ENCODE measurements around the gene HINT3.
"Not testable (repeated sequence)": the region's sequence is repeated elsewhere in the genome, so short reads cannot be mapped to it uniquely, and the experiment has no call there.

The HINT3 gene

GRCh38 chr6:125956506-125957390 lies at the start of gene HINT3:
HINT3 (plus strand) TSS chr6:125956770; CDS start chr6:125956978, 208 bp downstream.
- peak; percentile 94 to 98 for DNase-seq (ENCODE audit: low read depth in 2 of 2, low spot score in 1 of 2)

GRCh38 chr6:125910527-125910926 lies 46.0 kb upstream of the HINT3 start:
- DNase-seq (ENCODE audit: low read depth in 2 of 2, low spot score in 1 of 2), result no peak

- not testable (repeated sequence) for DNase-seq (ENCODE audit: low read depth in 2 of 2, low spot score in 1 of 2)
Measured at GRCh38 chr6:125911051-125911451, 45.5 kb upstream of the HINT3 start.

GRCh38 chr6:125912430-125912829 lies 44.1 kb upstream of the HINT3 start:
- not testable (repeated sequence) for DNase-seq (ENCODE audit: low read depth in 2 of 2, low spot score in 1 of 2)

GRCh38 chr6:125913145-125913544 lies 43.4 kb upstream of the HINT3 start:
- DNase-seq (ENCODE audit: low read depth in 2 of 2, low spot score in 1 of 2), result no peak

- no peak for DNase-seq (ENCODE audit: low read depth in 2 of 2, low spot score in 1 of 2)
Measured at GRCh38 chr6:125913864-125914351, 42.7 kb upstream of the HINT3 start.

- DNase-seq (ENCODE audit: low read depth in 2 of 2, low spot score in 1 of 2), result no peak
Measured at GRCh38 chr6:125918230-125918629, 38.3 kb upstream of the HINT3 start.

GRCh38 chr6:125918681-125919566 lies 37.6 kb upstream of the HINT3 start:
- DNase-seq (ENCODE audit: low read depth in 2 of 2, low spot score in 1 of 2), result no peak

GRCh38 chr6:125919618-125920017 lies 37.0 kb upstream of the HINT3 start:
- no peak for DNase-seq (ENCODE audit: low read depth in 2 of 2, low spot score in 1 of 2)

- no peak for DNase-seq (ENCODE audit: low read depth in 2 of 2, low spot score in 1 of 2)
Measured at GRCh38 chr6:125922322-125922860, 34.2 kb upstream of the HINT3 start.

- DNase-seq (ENCODE audit: low read depth in 2 of 2, low spot score in 1 of 2), result no peak
Measured at GRCh38 chr6:125923366-125923877, 33.1 kb upstream of the HINT3 start.

GRCh38 chr6:125924169-125924568 lies 32.4 kb upstream of the HINT3 start:
- DNase-seq (ENCODE audit: low read depth in 2 of 2, low spot score in 1 of 2), result no peak

- no peak for DNase-seq (ENCODE audit: low read depth in 2 of 2, low spot score in 1 of 2)
Measured at GRCh38 chr6:125924697-125925358, 31.7 kb upstream of the HINT3 start.

GRCh38 chr6:125926711-125927110 lies 29.9 kb upstream of the HINT3 start:
- no peak for DNase-seq (ENCODE audit: low read depth in 2 of 2, low spot score in 1 of 2)

GRCh38 chr6:125927761-125928160 lies 28.8 kb upstream of the HINT3 start:
- DNase-seq (ENCODE audit: low read depth in 2 of 2, low spot score in 1 of 2), result no peak

GRCh38 chr6:125930765-125931418 lies 25.7 kb upstream of the HINT3 start:
- no peak for DNase-seq (ENCODE audit: low read depth in 2 of 2, low spot score in 1 of 2)

GRCh38 chr6:125931733-125932450 lies 24.7 kb upstream of the HINT3 start:
- no peak for DNase-seq (ENCODE audit: low read depth in 2 of 2, low spot score in 1 of 2)

GRCh38 chr6:125932451-125932795 lies 24.1 kb upstream of the HINT3 start:
- DNase-seq (ENCODE audit: low read depth in 2 of 2, low spot score in 1 of 2), result no peak

GRCh38 chr6:125935520-125935919 lies 21.1 kb upstream of the HINT3 start:
- DNase-seq (ENCODE audit: low read depth in 2 of 2, low spot score in 1 of 2), result not testable (repeated sequence)

GRCh38 chr6:125939026-125939425 lies 17.5 kb upstream of the HINT3 start:
- no peak for DNase-seq (ENCODE audit: low read depth in 2 of 2, low spot score in 1 of 2)

Data from stimulated activated CD8-positive, alpha-beta memory T cell treated with anti-CD3 and anti-CD28 coated beads, Interleukin-4, amount 100 ng/mL, for 4 hours (primary cell).